Body of pancreas (tissue), 4 donors: ENCODE measurements around the gene CYTH3. TPM values are rescaled to one million over a fixed set of nuclear protein-coding genes. Genes with fewer than 3 reads are reported as not detected.

Experiments used
- ATAC-seq: fragments of 150-250 bp; one replicate; pipeline ENCODE4 v1.9.1; 2016
- DNase-seq, 4 donors: peaks; one replicate each; pipeline ENCODE4 v3.0.0-alpha.2; 2019
- H3K27ac ChIP-seq, 4 donors: fragments of 200-600 bp; sonication (generic); 1 replicate in 3 of 4; 2 replicates in 1 of 4; pipeline versions ENCODE4 v1.5.1 to v1.6.1; 2016 to 2019; ENCODE audit warnings: mild to moderate bottlenecking in 1 of 4, mixed read lengths in 1 of 4, moderate library complexity in 1 of 4
- H3K27me3 ChIP-seq, 2 donors: fragments of 200-600 bp; sonication (generic); one replicate each; pipeline ENCODE4 v1.6.0; 2016; ENCODE audit warnings: mild to moderate bottlenecking in 1 of 2
- H3K36me3 ChIP-seq, 2 donors: fragments of 200-600 bp; sonication (generic); replicated peaks in 1 of 2; 2 replicates each; pipeline ENCODE4 v1.5.1; 2016; ENCODE audit warnings: low read depth in 2 of 2; ENCODE audit not compliant: insufficient read depth in 1 of 2
- H3K4me1 ChIP-seq: fragments of 200-600 bp; sonication (generic); one replicate; pipeline ENCODE4 v1.6.0; 2016
- H3K4me3 ChIP-seq, 2 donors: fragments of 200-600 bp; sonication (generic); 1 replicate in 1 of 2; 2 replicates in 1 of 2; pipeline ENCODE4 v1.5.1; 2016 to 2019
- H3K9me3 ChIP-seq, 3 donors: fragments of 200-600 bp; sonication (generic); 1 replicate in 2 of 3; 2 replicates in 1 of 3; pipeline ENCODE4 v1.5.1; 2016
- POLR2A ChIP-seq, 3 donors: fragments of 450-650 bp; IDR thresholded peaks; one replicate each; pipeline ENCODE4 v1.6.1; 2016; ENCODE audit warnings: antibody characterized with exemption in 3 of 3, mild to moderate bottlenecking in 2 of 3
- WGBS, 2 donors: methylation state at CpG; one replicate each; pipeline ENCODE4 v1.1.5; 2017; 5-methylcytosine and 5-hydroxymethylcytosine counted together
- intact Hi-C: fragments of 100-400 bp; cut with DNase I; formaldehyde crosslinking; loops from one replicate; pipeline ENCODE4 v1.15.1; 2023
- total RNA-seq, 2 donors: library from RNA; depleted of rRNA; stranded (reverse); fragments of >200 nt; gene quantifications; one replicate each; pipeline ENCODE4 v1.1.0, GENCODE V29; 2016
- TF ChIP-seq, protein P1 (sequence below), 7 experiments: fragments of 450-650 bp in 4 of 7; fragments of 200-600 bp in 3 of 7; sonication (generic) in 3 of 7; IDR thresholded peaks; one replicate each; pipeline ENCODE4 v1.5.1; 2016 to 2019; ENCODE audit warnings: antibody characterized with exemption in 7 of 7

CYTH3 gene
- total RNA-seq, 2 donors from 2014 or later = 14.0 to 18.8 TPM

DNA sequence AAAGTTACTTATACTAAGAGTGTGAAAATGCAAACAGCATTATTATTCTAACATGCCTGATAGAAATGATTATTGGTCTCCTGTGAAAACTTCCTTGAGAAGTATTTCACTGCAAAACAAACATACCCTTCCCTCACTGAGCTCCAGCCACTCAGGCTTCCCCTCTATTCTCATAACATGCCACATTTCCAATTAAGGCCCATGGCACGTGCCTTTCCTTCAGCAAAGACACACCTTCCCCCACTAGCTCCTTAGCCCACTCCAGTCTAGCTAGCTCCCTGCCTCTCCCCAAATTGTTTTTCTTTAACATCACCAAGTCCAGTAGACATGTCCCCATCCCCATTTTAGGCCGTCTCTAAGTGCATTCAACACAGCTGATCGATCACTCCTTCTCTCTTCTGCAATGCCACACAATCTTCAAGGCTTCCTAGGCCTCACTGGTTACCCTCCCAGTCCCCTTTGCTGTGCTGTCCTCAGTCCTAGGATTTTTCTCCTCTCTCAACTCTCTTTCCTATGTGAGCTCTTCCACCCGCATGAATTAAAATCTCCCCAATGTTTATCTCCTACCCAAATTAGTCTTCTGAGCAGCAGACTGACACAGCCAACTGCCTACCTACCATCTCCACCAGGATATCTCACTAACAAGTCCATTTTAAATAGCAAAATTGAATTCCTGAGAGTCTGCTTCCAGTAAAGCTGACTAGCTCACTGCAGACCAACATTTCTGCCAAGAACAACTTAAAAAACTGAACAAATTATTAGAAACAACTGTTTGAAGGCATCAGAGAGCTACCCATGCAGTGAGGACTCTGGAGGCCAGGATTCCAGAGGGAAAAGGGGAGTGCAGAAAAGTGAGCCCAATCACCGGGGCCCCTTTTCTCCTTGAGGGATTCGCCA lies 11.9 kb downstream of the CYTH3 start:
- H3K27ac ChIP-seq = no peak overlapping the region
- no peak for DNase-seq
- peaks cover 17% of the 10 kb centered on the region for H3K4me1 ChIP-seq
- ATAC-seq = no peak
- H3K4me3 ChIP-seq = no peak overlapping the region
- WGBS, 2 donors = 88 to 89% methylated on average over 6 of the region's 6 CpGs
- intact Hi-C loops = no loop called here
- no peaks in the 10 kb centered on the region for H3K27me3 ChIP-seq
- TF ChIP-seq, protein P1, sequence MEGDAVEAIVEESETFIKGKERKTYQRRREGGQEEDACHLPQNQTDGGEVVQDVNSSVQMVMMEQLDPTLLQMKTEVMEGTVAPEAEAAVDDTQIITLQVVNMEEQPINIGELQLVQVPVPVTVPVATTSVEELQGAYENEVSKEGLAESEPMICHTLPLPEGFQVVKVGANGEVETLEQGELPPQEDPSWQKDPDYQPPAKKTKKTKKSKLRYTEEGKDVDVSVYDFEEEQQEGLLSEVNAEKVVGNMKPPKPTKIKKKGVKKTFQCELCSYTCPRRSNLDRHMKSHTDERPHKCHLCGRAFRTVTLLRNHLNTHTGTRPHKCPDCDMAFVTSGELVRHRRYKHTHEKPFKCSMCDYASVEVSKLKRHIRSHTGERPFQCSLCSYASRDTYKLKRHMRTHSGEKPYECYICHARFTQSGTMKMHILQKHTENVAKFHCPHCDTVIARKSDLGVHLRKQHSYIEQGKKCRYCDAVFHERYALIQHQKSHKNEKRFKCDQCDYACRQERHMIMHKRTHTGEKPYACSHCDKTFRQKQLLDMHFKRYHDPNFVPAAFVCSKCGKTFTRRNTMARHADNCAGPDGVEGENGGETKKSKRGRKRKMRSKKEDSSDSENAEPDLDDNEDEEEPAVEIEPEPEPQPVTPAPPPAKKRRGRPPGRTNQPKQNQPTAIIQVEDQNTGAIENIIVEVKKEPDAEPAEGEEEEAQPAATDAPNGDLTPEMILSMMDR (IDR thresholded peaks at IDR 0.05) = no peak
- no peaks in the 10 kb centered on the region for H3K36me3 ChIP-seq
- H3K9me3 ChIP-seq = no peaks in the 10 kb centered on the region

DNA sequence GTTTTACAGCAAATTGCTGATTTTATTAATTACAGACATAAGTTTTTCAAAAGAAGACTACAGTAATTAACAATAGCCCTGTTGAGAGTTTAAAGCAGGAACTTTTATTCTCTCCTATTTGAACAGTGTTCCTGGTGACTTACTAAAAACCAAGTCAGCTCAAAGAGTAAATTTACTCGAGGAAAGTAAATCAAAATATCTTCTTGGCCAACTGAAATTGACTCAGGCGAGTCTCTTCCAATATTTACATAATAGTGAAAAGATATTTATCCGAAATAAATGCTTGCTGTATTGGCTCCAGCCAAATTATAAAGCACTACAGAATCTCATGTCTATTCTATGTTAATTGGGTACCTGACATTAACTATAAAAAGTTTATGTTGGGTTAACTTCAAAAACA lies 13.2 kb downstream of the CYTH3 start:
- intact Hi-C loops = no loop called here
- H3K4me3 ChIP-seq = no peak overlapping the region
- no peaks in the 10 kb centered on the region for H3K27me3 ChIP-seq
- ATAC-seq (no peak), DNase-seq (no peak)
- H3K36me3 ChIP-seq = no peaks in the 10 kb centered on the region
- no peaks in the 10 kb centered on the region for H3K9me3 ChIP-seq
- peaks cover 17% of the 10 kb centered on the region for H3K4me1 ChIP-seq
- TF ChIP-seq POLR2A (IDR thresholded peaks at IDR 0.05) = no peak
- TF ChIP-seq, protein P1 (IDR thresholded peaks at IDR 0.05) = no peak
- no peak overlapping the region for H3K27ac ChIP-seq
- 14 to 37% methylated on average over 3 of the region's 3 CpGs for whole genome bisulfite sequencing, 2 donors

DNA sequence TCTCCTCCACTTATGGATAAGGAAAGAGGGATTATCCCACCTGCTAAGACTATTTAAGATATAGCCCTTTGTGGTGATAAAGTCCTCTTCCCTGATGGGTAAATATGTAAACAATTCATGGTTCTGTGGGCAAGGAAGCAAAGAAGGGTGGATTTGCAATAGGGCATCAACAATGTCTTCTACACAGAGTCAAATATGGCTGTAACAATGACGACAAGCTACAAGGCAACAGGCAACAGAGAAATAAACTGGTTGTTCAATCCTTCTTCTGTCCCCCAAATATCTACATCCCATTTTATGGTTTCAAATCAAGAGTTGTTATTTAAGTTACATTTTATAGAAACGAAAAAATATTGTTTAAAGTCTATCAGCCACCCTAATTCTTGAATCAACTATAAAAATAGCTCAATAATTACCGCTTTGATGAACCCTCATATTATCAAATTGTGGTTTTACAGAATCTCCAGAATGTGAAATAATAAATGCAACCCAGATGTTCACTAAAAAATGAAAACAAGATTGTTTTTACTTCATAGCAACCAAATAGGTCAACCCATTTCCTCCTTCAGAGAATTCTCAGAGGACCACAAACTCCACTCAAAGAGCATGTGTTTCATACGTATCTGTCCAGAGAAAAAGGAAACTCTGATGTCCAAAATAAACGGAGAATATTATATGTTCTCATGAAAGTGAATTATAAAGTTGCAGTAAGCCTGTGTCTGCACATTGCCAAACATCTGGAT lies 13.8 kb downstream of the CYTH3 start:
- no peaks in the 10 kb centered on the region for H3K36me3 ChIP-seq
- H3K4me3 ChIP-seq = no peak overlapping the region
- H3K4me1 ChIP-seq = peaks cover 17% of the 10 kb centered on the region
- H3K27ac ChIP-seq = peak overlapping the region in 1 of 4 donors; percentile 22
- no peaks in the 10 kb centered on the region for H3K9me3 ChIP-seq
- H3K27me3 ChIP-seq = no peaks in the 10 kb centered on the region
- TF ChIP-seq, protein P1 (IDR thresholded peaks at IDR 0.05) = no peak
- no peak for TF ChIP-seq POLR2A (IDR thresholded peaks at IDR 0.05)
- intact Hi-C loops = no loop called here
- no peak for DNase-seq
- WGBS, 2 donors = 59 to 62% methylated on average over 5 of the region's 5 CpGs
- no peak for ATAC-seq

DNA sequence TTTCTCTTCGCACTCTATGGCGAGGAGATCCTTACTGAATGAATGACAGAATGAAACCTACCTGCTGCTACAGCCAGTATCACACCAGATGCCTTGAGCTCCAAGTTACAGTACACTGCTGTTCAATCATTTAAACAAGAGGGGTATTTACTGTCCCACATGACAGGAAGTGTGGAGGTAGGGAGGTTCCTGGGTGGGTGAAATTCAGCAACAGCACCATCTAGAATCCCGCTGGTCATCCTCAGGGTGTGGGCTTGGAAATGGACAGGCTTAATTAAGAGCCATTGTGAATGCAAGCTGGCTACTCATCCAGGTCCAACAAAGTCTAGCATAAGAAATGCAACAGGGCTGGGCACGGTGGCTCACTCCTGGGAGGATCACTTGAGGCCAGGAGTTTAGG lies 14.7 kb downstream of the CYTH3 start:
- WGBS, 2 donors = 96 to 99% methylated on average over 4 of the region's 4 CpGs

More for the DNA sequence above, 14.7 kb downstream of the CYTH3 start:
- TF ChIP-seq, protein P1 (IDR thresholded peaks at IDR 0.05) = no peak
- TF ChIP-seq POLR2A (IDR thresholded peaks at IDR 0.05) = no peak
- DNase-seq (no peak), ATAC-seq (no peak)
- Histone ChIP-seq H3K27ac (no peak overlapping the region), H3K36me3 (no peaks in the 10 kb centered on the region), H3K4me1 (peaks cover 12% of the 10 kb centered on the region), H3K9me3 (no peaks in the 10 kb centered on the region), H3K27me3 (no peaks in the 10 kb centered on the region), H3K4me3 (no peak overlapping the region)
- intact Hi-C loops = no loop called here
